Measurements from ENCODE around the gene TIMM8A. TPM values are rescaled to one million over a fixed set of nuclear protein-coding genes. Genes with fewer than 3 reads are reported as not detected.
A peak's percentile ranks its signal among the peaks of the same experiment; 100 is the strongest.

Gene TIMM8A
- total RNA-seq, 2 donors from 2014 or later, result 5.3 to 5.7 TPM

DNA sequence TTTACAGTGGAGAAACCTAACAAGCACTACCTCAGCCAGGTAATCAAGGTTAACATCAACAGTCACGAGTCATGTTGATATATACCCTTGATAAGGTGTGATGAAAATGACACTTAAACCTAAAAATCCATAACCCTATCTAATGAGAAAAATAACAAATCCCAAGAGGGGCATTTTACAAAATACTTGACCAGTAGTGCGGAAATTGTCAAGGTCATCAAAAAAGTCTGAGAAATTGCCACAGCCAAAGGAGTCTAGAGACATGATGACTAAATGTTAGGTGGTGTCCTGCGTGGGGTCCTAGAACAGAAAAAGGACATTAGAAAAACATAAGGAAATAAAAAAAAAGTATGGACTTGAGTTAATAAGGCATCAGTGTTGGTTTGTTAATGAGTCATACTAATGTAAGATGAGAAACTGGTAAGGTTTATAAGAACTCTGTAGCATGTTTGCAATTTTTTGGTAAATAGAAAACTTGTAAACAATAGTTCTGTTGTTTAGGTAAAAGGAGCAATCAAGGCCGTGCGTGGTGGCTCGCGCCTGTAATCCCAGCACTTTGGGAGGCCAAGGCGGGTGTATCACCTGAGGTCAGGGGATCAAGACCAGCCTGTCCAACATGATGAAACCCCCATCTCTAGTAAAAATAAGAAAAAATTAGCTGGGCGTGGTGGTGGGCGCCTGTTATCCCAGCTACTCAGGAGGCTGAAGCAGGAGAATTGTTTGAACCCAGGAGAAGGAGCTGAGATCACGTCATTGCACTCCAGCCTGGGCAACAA, 45.2 kb upstream of the TIMM8A start:
- H3K4me1 ChIP-seq, result peaks cover 16% of the 10 kb centered on the region
- DNase-seq (no peak), ATAC-seq (no peak)
- no peaks in the 10 kb centered on the region for H3K9me3 ChIP-seq
- 75 to 80% methylated on average over 8 to 11 of the region's 11 CpGs for WGBS, 2 donors
- no peaks in the 10 kb centered on the region for H3K36me3 ChIP-seq (replicated peaks in 1 of 2; ENCODE audit: insufficient read depth in 1 of 2, low read depth in 2 of 2)
- TF ChIP-seq, protein P1, sequence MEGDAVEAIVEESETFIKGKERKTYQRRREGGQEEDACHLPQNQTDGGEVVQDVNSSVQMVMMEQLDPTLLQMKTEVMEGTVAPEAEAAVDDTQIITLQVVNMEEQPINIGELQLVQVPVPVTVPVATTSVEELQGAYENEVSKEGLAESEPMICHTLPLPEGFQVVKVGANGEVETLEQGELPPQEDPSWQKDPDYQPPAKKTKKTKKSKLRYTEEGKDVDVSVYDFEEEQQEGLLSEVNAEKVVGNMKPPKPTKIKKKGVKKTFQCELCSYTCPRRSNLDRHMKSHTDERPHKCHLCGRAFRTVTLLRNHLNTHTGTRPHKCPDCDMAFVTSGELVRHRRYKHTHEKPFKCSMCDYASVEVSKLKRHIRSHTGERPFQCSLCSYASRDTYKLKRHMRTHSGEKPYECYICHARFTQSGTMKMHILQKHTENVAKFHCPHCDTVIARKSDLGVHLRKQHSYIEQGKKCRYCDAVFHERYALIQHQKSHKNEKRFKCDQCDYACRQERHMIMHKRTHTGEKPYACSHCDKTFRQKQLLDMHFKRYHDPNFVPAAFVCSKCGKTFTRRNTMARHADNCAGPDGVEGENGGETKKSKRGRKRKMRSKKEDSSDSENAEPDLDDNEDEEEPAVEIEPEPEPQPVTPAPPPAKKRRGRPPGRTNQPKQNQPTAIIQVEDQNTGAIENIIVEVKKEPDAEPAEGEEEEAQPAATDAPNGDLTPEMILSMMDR (IDR thresholded peaks at IDR 0.05), result no peak
- no peak for TF ChIP-seq POLR2A (IDR thresholded peaks at IDR 0.05)
- no peak overlapping the region for H3K27ac ChIP-seq
- intact Hi-C loops (cut with DNase I), result no loop called here
- H3K4me3 ChIP-seq, result no peak overlapping the region
- H3K27me3 ChIP-seq, result no peaks in the 10 kb centered on the region

DNA sequence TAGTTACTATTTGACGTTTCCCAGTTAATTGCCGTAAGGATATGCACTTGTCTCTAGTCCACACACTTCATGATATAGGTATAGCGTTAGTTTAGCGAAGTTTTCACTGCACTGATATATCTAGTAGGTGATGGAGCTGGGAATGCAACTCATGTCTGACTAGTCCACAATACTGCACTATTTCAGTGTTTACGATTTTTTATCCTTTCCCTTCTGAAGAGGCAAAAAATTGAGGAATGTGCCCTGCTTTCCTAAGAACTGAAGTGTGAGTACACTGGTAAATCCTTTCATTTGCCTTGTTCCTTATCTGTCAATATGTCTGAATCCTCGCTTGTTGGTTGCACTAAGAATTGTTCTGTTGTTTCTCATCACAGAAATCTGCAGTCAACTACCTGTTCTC, 43.3 kb upstream of the TIMM8A start:
- ATAC-seq, result no peak
- intact Hi-C loops (cut with DNase I), result no loop called here
- Histone ChIP-seq H3K27ac (peak overlapping the region in 2 of 4 donors; percentile 6 to 47), H3K36me3 (replicated peaks in 1 of 2; ENCODE audit: insufficient read depth in 1 of 2, low read depth in 2 of 2) (no peaks in the 10 kb centered on the region), H3K9me3 (no peaks in the 10 kb centered on the region), H3K4me3 (peak overlapping the region in 1 of 2 donors; percentile 54), H3K4me1 (peaks cover 16% of the 10 kb centered on the region), H3K27me3 (no peaks in the 10 kb centered on the region)
- DNase-seq, result no peak
- TF ChIP-seq, protein P1 (IDR thresholded peaks at IDR 0.05), result no peak
- 38% methylated on average over 6 of the region's 6 CpGs for whole genome bisulfite sequencing, 2 donors

DNA sequence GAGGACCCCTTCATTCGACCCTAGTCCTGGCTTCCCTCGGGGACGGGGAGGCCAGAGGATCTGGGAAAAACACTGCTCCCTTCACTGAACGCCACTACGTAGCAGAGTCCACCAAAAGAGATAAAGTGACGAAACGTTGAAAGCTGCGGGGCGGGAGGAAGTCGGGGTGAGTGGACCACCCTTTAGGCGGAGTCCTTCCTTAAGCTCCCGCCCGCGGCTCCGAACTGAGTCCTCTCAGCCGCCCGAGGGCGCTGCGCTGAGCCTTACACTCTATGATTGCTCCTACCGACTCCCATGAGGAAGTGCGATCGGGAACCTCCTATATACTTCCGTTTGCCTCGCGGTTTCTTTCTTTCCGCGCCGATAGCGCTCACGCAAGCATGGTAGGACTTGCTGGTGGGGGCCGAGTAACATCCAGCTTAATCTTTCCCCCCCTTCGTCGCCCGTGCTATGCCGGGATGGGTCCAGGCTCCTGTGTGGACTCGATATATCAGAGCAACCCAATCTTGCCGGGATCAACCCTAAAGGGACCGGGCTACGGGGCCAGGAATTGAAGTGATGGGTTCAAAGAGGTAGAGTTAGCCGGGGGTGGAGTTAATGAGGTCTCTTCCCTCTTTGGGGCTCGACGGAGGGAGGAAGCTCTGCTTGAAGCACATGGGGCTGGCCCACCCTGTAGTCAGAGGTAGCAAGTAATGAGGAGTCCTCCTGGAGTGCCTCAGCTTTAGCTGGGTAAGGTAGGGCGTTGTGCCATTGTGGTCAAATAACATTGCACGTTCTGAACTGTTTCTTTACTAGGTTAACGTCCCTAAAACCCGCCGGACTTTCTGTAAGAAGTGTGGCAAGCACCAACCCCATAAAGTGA, 42.4 kb upstream of the TIMM8A start, which contains the start of gene RPL36A:
Gene RPL36A (plus strand): TSS at position 348 of the 862 bp plus-strand sequence. CDS start 33 bp downstream, at position 381.
- ATAC-seq (peak; percentile 100), DNase-seq (peak; percentile 83 to 89 (median 87))
- 0 to 1% methylated on average over 11 to 45 of the region's 47 CpGs for WGBS, 2 donors
- intact Hi-C loops (cut with DNase I), result no loop called here
- Histone ChIP-seq H3K4me3 (peak within 1 kb of the TSS; percentile 26 to 54), H3K9me3 (no peaks in the 10 kb centered on the region), H3K27ac (peak within 1 kb of the TSS in 3 of 4 donors; percentile 47 to 75 (median 72)), H3K4me1 (peaks cover 16% of the 10 kb centered on the region), H3K27me3 (no peaks in the 10 kb centered on the region), H3K36me3 (replicated peaks in 1 of 2; ENCODE audit: insufficient read depth in 1 of 2, low read depth in 2 of 2) (no peaks in the 10 kb centered on the region)
- peak; percentile 47 to 94 (median 94) for TF ChIP-seq POLR2A (IDR thresholded peaks at IDR 0.05)
- TF ChIP-seq, protein P1 (IDR thresholded peaks at IDR 0.05), result peak; percentile 49 to 80 (median 69)

DNA sequence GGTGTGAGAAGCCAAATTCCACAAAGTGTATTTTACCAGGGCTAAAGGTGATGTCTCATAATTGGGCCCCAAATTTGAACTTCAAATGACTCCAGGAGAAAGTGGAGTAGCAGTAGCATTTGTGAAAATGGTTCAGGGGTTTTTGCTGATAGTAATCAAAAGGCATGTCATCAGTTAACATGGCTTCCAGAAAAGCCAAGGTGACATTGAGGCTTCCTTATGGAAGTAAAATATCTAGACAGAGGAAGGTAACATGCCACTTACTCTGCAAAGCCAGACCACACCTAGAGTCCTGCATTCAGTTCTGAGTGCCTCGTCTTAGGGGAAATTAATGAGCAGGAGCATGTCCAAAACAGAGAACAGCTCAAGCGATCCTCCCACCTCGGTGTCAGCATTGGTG, 40.1 kb upstream of the TIMM8A start:
- ATAC-seq, result no peak
- Histone ChIP-seq H3K9me3 (no peaks in the 10 kb centered on the region), H3K27ac (no peak overlapping the region), H3K4me3 (no peak overlapping the region), H3K27me3 (no peaks in the 10 kb centered on the region), H3K36me3 (replicated peaks in 1 of 2; ENCODE audit: insufficient read depth in 1 of 2, low read depth in 2 of 2) (no peaks in the 10 kb centered on the region), H3K4me1 (peaks cover 16% of the 10 kb centered on the region)
- TF ChIP-seq, protein P1 (IDR thresholded peaks at IDR 0.05), result no peak
- TF ChIP-seq POLR2A (IDR thresholded peaks at IDR 0.05), result no peak
- intact Hi-C loops (cut with DNase I), result no loop called here
- DNase-seq, result no peak
- WGBS, 2 donors, result 78 to 90% methylated on average over 2 to 3 of the region's 3 CpGs

Data from body of pancreas (tissue), 4 donors.